Coronary artery (tissue), 2 donors: Measurements from ENCODE around the gene AXIN1.

Experiments
- DNase-seq: peaks from one replicate; pipeline ENCODE4 v3.0.0-alpha.2; 2017; ENCODE audit warnings: low spot score
- H3K27ac ChIP-seq, 2 donors: fragments of 200-600 bp; sonication (generic); one replicate each; pipeline ENCODE4 v1.5.1; 2016 to 2019
- H3K4me3 ChIP-seq: fragments of 200-600 bp; sonication (generic); 2 replicates; pipeline ENCODE4 v1.5.1; 2016; ENCODE audit warnings: mild to moderate bottlenecking, moderate library complexity
- TF ChIP-seq, protein P1 (sequence below): fragments of 200-600 bp; sonication (generic); IDR thresholded peaks from one replicate; pipeline ENCODE4 v1.5.1; 2019; ENCODE audit warnings: antibody characterized with exemption

AXIN1 gene

DNA sequence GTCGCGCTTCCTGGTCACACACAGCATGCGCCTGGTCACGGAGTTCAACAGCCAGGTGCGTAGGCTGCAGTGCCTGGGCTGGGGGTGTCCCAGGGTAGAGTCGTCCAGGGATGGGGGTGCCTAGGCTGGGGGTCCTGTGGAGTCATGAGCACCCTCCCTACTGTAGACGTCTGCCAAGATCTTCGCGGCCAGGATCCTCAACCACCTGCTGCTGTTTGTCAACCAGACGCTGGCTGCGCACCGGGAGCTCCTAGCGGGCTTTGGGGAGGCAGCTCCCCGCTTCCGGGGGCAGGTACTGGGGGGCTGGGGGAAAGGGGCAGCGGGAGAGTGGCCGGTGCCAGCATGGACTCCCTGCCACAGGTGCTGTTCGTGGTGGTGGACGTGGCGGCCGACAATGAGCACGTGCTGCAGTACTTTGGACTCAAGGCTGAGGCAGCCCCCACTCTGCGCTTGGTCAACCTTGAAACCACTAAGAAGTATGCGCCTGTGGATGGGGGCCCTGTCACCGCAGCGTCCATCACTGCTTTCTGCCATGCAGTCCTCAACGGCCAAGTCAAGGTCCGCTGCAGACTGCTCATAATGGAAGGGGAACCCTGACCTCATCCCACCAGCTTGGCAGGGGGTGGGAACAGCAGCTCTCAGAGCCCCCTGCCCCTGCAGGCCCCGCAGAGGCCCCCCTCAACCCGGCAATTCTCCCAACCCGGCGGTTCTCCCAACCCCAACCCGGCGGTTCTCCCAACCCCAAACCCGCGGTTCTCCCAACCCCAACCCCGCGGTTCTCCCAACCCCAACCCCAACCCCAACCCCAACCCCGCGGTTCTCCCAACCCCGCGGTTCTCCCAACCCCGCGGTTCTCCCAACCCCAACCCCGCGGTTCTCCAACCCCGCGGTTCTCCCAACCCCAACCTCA is 67.1 kb downstream of the AXIN1 start:
- no peak for DNase-seq
- H3K4me3 ChIP-seq = no peak overlapping the region
- TF ChIP-seq, protein P1, sequence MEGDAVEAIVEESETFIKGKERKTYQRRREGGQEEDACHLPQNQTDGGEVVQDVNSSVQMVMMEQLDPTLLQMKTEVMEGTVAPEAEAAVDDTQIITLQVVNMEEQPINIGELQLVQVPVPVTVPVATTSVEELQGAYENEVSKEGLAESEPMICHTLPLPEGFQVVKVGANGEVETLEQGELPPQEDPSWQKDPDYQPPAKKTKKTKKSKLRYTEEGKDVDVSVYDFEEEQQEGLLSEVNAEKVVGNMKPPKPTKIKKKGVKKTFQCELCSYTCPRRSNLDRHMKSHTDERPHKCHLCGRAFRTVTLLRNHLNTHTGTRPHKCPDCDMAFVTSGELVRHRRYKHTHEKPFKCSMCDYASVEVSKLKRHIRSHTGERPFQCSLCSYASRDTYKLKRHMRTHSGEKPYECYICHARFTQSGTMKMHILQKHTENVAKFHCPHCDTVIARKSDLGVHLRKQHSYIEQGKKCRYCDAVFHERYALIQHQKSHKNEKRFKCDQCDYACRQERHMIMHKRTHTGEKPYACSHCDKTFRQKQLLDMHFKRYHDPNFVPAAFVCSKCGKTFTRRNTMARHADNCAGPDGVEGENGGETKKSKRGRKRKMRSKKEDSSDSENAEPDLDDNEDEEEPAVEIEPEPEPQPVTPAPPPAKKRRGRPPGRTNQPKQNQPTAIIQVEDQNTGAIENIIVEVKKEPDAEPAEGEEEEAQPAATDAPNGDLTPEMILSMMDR = no peak
- H3K27ac ChIP-seq = no peak overlapping the region

DNA sequence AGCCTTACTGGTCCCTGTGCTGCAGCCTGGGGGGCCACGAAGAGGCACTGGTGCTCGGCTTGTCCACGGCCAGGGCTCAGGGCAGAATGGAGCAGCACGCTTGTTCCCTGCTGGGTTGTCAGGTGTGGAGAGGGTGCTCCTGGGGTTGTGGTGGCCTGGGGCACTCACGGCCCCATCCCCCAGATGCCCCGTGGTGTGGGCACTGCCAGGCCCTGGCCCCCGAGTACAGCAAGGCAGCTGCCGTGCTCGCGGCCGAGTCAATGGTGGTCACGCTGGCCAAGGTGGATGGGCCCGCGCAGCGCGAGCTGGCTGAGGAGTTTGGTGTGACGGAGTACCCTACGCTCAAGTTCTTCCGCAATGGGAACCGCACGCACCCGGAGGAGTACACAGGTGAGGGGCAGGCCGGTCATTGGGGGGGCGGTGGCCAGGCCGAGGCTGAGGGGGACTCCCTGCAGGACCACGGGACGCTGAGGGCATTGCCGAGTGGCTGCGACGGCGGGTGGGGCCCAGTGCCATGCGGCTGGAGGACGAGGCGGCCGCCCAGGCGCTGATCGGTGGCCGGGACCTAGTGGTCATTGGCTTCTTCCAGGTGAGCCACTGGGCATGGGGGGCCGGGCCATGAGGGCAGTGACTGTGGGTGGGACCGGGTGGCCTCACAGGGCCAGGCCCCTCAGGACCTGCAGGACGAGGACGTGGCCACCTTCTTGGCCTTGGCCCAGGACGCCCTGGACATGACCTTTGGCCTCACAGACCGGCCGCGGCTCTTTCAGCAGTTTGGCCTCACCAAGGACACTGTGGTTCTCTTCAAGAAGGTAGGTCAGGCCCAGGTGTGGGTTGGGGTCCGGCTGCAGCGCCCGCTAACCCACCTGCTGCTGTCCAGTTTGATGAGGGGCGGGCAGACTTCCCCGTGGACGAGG is 68.1 kb downstream of the AXIN1 start:
- Histone ChIP-seq H3K27ac (no peak overlapping the region), H3K4me3 (no peak overlapping the region)
- no peak for DNase-seq
- TF ChIP-seq, protein P1 = no peak

DNA sequence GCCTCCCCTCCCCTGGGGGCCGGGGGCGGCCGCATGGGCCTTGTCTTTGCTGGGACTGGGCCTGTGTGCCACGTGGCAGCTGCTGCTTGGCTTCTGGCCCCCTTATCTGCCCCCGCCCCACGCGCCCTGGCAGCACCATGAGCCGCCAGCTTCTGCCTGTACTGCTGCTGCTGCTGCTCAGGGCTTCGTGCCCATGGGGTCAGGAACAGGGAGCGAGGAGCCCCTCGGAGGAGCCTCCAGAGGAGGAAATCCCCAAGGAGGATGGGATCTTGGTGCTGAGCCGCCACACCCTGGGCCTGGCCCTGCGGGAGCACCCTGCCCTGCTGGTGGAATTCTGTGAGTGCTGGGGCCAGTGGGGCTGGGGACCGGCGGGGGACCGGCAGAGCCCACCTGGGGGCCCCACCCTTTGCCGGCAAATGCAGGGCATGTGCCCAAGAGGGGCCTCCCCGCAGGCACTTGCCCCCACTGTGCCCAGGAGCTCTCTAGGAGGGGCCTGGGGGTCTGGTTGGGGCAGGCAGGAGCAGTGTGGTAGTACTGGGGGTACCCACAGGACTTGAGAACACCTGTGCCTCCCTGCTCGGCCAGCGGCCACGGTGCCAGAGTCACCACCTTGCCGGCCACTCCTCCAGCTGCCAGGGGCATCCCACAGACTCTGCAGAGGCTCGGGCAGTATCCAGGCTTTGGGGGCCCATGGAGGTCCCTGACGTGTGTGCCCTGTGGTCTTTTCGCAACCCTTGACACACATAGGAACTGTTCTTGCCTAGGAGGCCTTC is 69.3 kb downstream of the AXIN1 start, which contains the start of gene PDIA2:
TSS of gene PDIA2 (plus strand) at position 132 of the 773 bp plus-strand sequence. CDS start at position 138, 6 bp downstream.
- no peak for DNase-seq
- Histone ChIP-seq H3K27ac (no peak within 1 kb of the TSS), H3K4me3 (no peak within 1 kb of the TSS)
- TF ChIP-seq, protein P1 = no peak

DNA sequence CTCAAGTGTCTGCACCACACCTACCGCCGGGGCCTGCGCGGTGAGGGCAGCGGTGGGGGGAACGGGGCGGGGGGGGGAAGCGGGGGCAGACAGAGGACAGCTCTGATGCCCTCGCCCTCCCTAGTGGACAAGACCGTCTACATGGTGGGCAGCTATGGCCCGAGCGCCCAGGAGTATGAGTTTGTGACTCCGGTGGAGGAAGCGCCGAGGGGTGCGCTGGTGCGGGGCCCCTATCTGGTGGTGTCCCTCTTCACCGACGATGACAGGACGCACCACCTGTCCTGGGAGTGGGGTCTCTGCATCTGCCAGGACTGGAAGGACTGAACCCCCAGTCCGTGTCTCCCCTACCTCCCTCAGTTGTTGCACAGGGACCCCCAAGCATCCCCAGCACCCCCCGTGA is 70.0 kb downstream of the AXIN1 start:
- no peak overlapping the region for H3K4me3 ChIP-seq
- DNase-seq = no peak
- H3K27ac ChIP-seq = no peak overlapping the region
- TF ChIP-seq, protein P1 = no peak

DNA sequence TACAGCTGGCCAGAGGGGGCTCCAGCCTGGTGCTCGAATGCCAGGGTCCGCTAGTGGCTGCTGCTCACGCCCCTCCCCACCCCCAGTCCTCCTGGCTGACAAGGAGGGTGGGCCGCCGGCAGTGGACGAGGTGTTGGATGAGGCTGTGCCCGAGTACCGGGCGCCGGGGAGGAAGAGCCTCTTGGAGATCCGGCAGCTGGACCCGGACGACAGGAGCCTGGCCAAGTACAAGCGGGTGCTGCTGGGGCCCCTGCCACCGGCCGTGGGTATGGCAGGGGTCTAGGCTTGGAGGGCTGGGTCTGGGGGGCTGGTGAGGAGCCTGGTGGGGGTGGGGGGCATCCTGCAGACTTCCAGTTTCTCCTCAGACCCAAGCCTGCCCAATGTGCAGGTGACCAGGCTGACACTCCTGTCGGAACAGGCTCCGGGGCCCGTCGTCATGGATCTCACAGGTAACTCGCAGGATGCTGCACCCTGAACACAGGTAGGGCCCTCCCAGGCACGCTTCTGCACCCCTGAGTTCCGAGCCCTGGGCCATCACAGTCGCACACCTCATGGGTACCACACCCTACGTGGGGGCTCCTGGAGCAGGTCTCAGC is 70.8 kb downstream of the AXIN1 start:
- Histone ChIP-seq H3K27ac (no peak overlapping the region), H3K4me3 (no peak overlapping the region)
- DNase-seq = no peak
- TF ChIP-seq, protein P1 = no peak

DNA sequence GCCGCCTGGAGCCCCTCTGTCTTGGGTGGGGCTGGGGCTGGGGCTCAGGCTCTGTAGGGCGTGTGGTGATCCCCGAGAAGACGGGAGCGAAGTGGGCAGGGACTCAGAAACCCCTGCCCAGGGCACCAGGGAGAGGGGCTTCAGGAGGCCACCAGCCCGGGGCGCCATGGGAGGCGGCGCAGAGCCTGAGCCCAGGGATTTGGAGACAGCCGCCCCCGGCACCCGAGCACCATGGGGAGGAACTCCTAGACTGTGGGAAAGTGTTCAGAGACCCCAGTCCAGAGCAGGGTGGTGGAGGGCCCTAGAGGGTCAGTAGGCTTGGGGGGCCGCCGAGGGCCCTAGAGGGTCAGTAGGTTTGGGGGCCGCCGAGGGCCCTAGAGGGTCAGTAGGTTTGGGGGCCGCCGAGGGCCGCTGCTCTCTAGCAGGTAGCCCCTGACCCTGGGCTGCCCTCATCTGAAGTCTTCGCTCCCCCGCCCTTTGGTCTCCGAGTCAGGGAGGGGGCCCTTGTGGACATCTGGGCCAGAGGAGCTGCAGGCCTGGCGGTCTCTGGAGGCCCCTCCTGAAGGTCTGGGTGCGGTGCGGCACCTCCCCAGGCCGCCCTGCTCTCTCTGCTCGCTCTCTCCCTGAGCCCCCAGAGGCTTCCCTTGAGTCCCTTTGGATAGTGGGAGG is 71.4 kb downstream of the AXIN1 start:
- no peak overlapping the region for H3K27ac ChIP-seq
- no peak for DNase-seq
- peak overlapping the region; percentile 71 for H3K4me3 ChIP-seq
- TF ChIP-seq, protein P1 = no peak
